Muscle layer of colon (tissue), 2 donors: ENCODE measurements around the gene TMEM191B.
"Not testable (repeated sequence)": the region's sequence is repeated elsewhere in the genome, so short reads cannot be mapped to it uniquely, and the experiment has no call there.

Experiments
- H3K27ac ChIP-seq: one replicate; pipeline ENCODE4 v1.7.0; 2013; ENCODE audit warnings: low read depth, mild to moderate bottlenecking, low read length, moderate library complexity
- H3K27me3 ChIP-seq, 2 donors: one replicate each; pipeline ENCODE4 v1.7.0; 2013; ENCODE audit warnings: low read length in 2 of 2, mild to moderate bottlenecking in 2 of 2; ENCODE audit not compliant: insufficient read depth in 2 of 2, control insufficient read depth in 1 of 2
- H3K36me3 ChIP-seq: one replicate; pipeline ENCODE4 v1.7.0; 2013; ENCODE audit warnings: mild to moderate bottlenecking, low read length; ENCODE audit not compliant: insufficient read depth
- H3K4me1 ChIP-seq: one replicate; pipeline ENCODE4 v1.7.0; 2013; ENCODE audit warnings: mild to moderate bottlenecking, low read length; ENCODE audit not compliant: insufficient read depth
- H3K4me3 ChIP-seq, 2 donors: one replicate each; pipeline ENCODE4 v1.7.0; 2013; ENCODE audit warnings: low read length in 2 of 2, low read depth in 1 of 2, mild to moderate bottlenecking in 1 of 2, moderate library complexity in 1 of 2
- H3K9ac ChIP-seq: one replicate; pipeline ENCODE4 v1.7.0; 2013; ENCODE audit warnings: low read length
- H3K9me3 ChIP-seq: one replicate; pipeline ENCODE4 v1.7.0; 2013; ENCODE audit warnings: mild to moderate bottlenecking, low read length
- donor health status: abdominal sarcoma.
- donor health status: Adenocarcinoma of cecum.

Gene TMEM191B

GRCh38 chr22:18527752-18528596 lies at the start of gene TMEM191B:
Gene TMEM191B, plus strand, starts transcription at chr22:18527802. Its CDS starts 179 bp downstream, at chr22:18527981.
- not testable (repeated sequence) for H3K27ac ChIP-seq, H3K4me1 ChIP-seq, H3K9ac ChIP-seq, H3K27me3 ChIP-seq, H3K36me3 ChIP-seq, H3K9me3 ChIP-seq, H3K4me3 ChIP-seq

GRCh38 chr22:18496227-18496626 lies 31.4 kb upstream of the TMEM191B start:
- H3K4me1 ChIP-seq, H3K9ac ChIP-seq, H3K27ac ChIP-seq, H3K9me3 ChIP-seq, H3K4me3 ChIP-seq, H3K27me3 ChIP-seq, H3K36me3 ChIP-seq: not testable (repeated sequence)

GRCh38 chr22:18511327-18511726 lies 16.3 kb upstream of the TMEM191B start:
- H3K9ac ChIP-seq, H3K9me3 ChIP-seq, H3K4me1 ChIP-seq, H3K27ac ChIP-seq, H3K27me3 ChIP-seq, H3K36me3 ChIP-seq, H3K4me3 ChIP-seq: not testable (repeated sequence)

GRCh38 chr22:18512378-18512777 lies 15.2 kb upstream of the TMEM191B start:
- not testable (repeated sequence) for H3K4me3 ChIP-seq, H3K36me3 ChIP-seq, H3K4me1 ChIP-seq, H3K27me3 ChIP-seq, H3K27ac ChIP-seq, H3K9ac ChIP-seq, H3K9me3 ChIP-seq

GRCh38 chr22:18513454-18513853 lies 14.1 kb upstream of the TMEM191B start:
- H3K4me3 ChIP-seq, H3K36me3 ChIP-seq, H3K9me3 ChIP-seq, H3K9ac ChIP-seq, H3K27ac ChIP-seq, H3K27me3 ChIP-seq, H3K4me1 ChIP-seq: not testable (repeated sequence)

GRCh38 chr22:18518061-18518460 lies 9.5 kb upstream of the TMEM191B start, which contains the start of gene GGTLC3:
Gene GGTLC3, minus strand, starts transcription at chr22:18518161. Its CDS starts 264 bp downstream, at chr22:18517897.
- H3K4me3 ChIP-seq, H3K36me3 ChIP-seq, H3K27ac ChIP-seq, H3K9ac ChIP-seq, H3K9me3 ChIP-seq, H3K27me3 ChIP-seq, H3K4me1 ChIP-seq: not testable (repeated sequence)

GRCh38 chr22:18522762-18523161 lies 4.8 kb upstream of the TMEM191B start:
- not testable (repeated sequence) for H3K27ac ChIP-seq, H3K4me3 ChIP-seq, H3K4me1 ChIP-seq, H3K9me3 ChIP-seq, H3K9ac ChIP-seq, H3K36me3 ChIP-seq, H3K27me3 ChIP-seq

GRCh38 chr22:18523328-18523727 lies 4.3 kb upstream of the TMEM191B start:
- H3K4me3 ChIP-seq, H3K9me3 ChIP-seq, H3K36me3 ChIP-seq, H3K27me3 ChIP-seq, H3K4me1 ChIP-seq, H3K27ac ChIP-seq, H3K9ac ChIP-seq: not testable (repeated sequence)

GRCh38 chr22:18528597-18529415 lies 1.2 kb downstream of the TMEM191B start:
- H3K36me3 ChIP-seq, H3K9ac ChIP-seq, H3K27ac ChIP-seq, H3K27me3 ChIP-seq, H3K9me3 ChIP-seq, H3K4me3 ChIP-seq, H3K4me1 ChIP-seq: not testable (repeated sequence)

GRCh38 chr22:18529416-18530145 lies 2.0 kb downstream of the TMEM191B start:
- H3K27ac ChIP-seq, H3K4me1 ChIP-seq, H3K4me3 ChIP-seq, H3K36me3 ChIP-seq, H3K9me3 ChIP-seq, H3K27me3 ChIP-seq, H3K9ac ChIP-seq: not testable (repeated sequence)

GRCh38 chr22:18533633-18534032 lies 6.0 kb downstream of the TMEM191B start:
- not testable (repeated sequence) for H3K36me3 ChIP-seq, H3K9ac ChIP-seq, H3K27me3 ChIP-seq, H3K9me3 ChIP-seq, H3K4me3 ChIP-seq, H3K4me1 ChIP-seq, H3K27ac ChIP-seq
